PC-3 (cell line): ENCODE results near the gene PREX1.

Experiments used
- CTCF ChIP-seq: fragments of 300-600 bp; sonication (generic); conservative IDR thresholded peaks from 2 replicates; pipeline ENCODE4 v1.5.1; 2017; ENCODE audit warnings: antibody characterized with exemption, low read depth, mild to moderate bottlenecking, low read length
- EZH2phosphoT487 ChIP-seq: fragments of 300-600 bp; sonication (generic); IDR thresholded peaks from 2 replicates; pipeline ENCODE4 v1.6.1; 2018; ENCODE audit warnings: mild to moderate bottlenecking, antibody characterized with exemption, low read length, borderline replicate concordance

- TF ChIP-seq CTCF (no peak), EZH2phosphoT487 (no peak)
Measured at GRCh38 chr20:48709058-48709691, 118.6 kb downstream of the PREX1 start.
